SK-N-MC (cell line): Measurements from ENCODE around the gene TBC1D1.
"Not testable (repeated sequence)": the region's sequence is repeated elsewhere in the genome, so short reads cannot be mapped to it uniquely, and the experiment has no call there.

Experiments used
- DNase-seq: peaks from one replicate; pipeline ENCODE4 v3.0.0-alpha.2; 2011; ENCODE audit warnings: low read depth, low spot score
- H3K27ac ChIP-seq: fragments of 200-600 bp; sonication (generic); 2 replicates; pipeline ENCODE4 v1.5.1; 2016; ENCODE audit warnings: mixed run types
- H3K36me3 ChIP-seq: fragments of 200-600 bp; sonication (generic); 2 replicates; pipeline ENCODE4 v1.6.1; 2017; ENCODE audit warnings: antibody characterized with exemption, low read length, mixed read lengths; ENCODE audit not compliant: insufficient read depth
- H3K4me3 ChIP-seq: fragments of 200-600 bp; sonication (generic); 2 replicates; pipeline ENCODE4 v1.5.1; 2016
- H3K9ac ChIP-seq: fragments of 200-600 bp; sonication (generic); 2 replicates; pipeline ENCODE4 v1.8.0; 2017; ENCODE audit warnings: mixed run types, mixed read lengths; ENCODE audit not compliant: insufficient read length
- H3K9me3 ChIP-seq: fragments of 200-600 bp; sonication (generic); 2 replicates; pipeline ENCODE4 v1.6.1; 2017; ENCODE audit warnings: low read depth, mild to moderate bottlenecking, antibody characterized with exemption, low read length, moderate library complexity, mixed read lengths
- EZH2 ChIP-seq: fragments of 200-600 bp; sonication (generic); IDR thresholded peaks from one replicate; pipeline ENCODE4 v1.6.1; 2017; ENCODE audit warnings: antibody characterized with exemption
- FOXP2 ChIP-seq: optimal IDR thresholded peaks from 2 replicates; pipeline ENCODE3; 2011; ENCODE audit warnings: mild to moderate bottlenecking, moderate library complexity; ENCODE audit not compliant: insufficient read depth; ENCODE audit errors: extremely low read length, control extremely low read depth
- POLR2AphosphoS5 ChIP-seq: IDR thresholded peaks from 2 replicates; pipeline ENCODE4 v1.6.1; 2012; ENCODE audit warnings: mild to moderate bottlenecking, low read depth, low read length, borderline replicate concordance

Gene TBC1D1

DNA sequence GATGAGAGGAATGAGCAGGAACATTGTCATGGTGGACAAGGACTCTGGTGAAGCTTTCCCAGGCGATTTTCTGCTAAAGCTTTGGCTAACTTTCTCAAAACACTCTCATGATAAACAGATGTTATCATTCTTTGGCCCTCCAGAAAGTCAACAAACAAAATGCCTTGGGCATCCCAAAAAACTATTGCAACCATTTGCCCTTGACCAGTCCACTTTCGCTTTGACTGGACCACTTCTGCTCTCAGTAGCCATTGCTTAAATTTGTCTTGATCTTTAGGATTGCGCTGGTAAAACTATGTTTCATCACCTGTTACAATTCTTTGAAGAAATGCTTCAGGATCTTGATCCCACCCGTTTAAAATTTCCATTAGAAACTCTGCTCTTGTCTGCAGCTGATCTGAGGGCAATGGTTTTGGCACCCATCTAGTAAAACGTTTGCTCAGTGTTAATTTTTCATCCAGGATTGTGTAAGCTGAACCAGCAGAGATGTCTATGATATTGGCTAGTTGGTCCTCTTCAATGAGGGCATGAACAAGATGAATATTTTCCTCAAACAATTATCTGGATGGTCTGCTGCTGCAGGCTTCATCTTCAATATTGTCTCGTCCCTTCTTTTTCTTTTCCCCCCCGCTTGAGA, 14.8 kb downstream of the TBC1D1 start:
- Histone ChIP-seq H3K4me3 (no peak overlapping the region), H3K9ac (no peak overlapping the region), H3K36me3 (no peaks in the 10 kb centered on the region), H3K27ac (no peak overlapping the region), H3K9me3 (no peaks in the 10 kb centered on the region)
- DNase-seq: no peak
- TF ChIP-seq FOXP2 (no peak), POLR2AphosphoS5 (no peak), EZH2 (no peak)

DNA sequence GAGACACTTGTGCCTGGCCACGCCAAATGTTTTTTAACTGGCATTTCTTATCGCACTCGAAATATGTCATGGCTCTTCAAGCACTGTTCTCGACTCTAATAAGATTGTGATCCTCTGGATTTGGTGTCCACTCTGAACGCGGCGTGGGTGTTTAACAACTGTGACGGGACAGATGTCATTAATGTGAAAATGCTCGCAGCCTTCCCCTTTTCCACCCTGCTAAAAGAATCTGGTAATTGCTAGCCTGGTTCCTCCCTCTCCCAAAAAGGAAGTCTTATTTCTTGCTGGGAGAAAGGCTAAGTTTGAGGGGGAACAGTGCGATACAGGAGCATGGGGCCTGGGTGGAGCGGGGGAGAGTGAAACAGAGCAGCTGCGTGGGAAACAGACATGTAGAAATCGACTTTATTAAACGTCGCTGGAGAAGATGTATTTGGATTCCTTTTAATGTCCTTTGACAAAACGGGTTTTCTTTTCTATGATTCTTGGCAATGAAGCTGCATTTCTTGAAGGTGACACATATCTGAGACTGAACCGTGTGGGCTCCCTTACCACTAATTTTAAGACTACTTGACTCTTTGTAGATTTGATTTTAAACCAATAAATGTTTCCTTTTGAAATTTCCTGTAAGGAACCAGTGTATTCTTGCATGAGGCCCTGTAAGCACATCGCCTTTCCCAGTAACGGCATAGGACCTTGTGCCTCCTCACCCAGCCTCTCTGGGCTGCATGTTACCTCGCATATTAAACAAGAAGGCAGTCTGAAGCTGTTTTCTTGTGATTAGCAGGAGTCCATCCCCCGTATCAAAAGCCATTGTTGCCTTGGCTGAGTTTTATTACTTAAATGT, 17.8 kb downstream of the TBC1D1 start:
- H3K27ac ChIP-seq: no peak overlapping the region
- H3K9me3 ChIP-seq: no peaks in the 10 kb centered on the region
- no peak overlapping the region for H3K9ac ChIP-seq
- H3K4me3 ChIP-seq: no peak overlapping the region
- no peaks in the 10 kb centered on the region for H3K36me3 ChIP-seq
- DNase-seq: no peak
- TF ChIP-seq POLR2AphosphoS5 (no peak), EZH2 (no peak), FOXP2 (no peak)

DNA sequence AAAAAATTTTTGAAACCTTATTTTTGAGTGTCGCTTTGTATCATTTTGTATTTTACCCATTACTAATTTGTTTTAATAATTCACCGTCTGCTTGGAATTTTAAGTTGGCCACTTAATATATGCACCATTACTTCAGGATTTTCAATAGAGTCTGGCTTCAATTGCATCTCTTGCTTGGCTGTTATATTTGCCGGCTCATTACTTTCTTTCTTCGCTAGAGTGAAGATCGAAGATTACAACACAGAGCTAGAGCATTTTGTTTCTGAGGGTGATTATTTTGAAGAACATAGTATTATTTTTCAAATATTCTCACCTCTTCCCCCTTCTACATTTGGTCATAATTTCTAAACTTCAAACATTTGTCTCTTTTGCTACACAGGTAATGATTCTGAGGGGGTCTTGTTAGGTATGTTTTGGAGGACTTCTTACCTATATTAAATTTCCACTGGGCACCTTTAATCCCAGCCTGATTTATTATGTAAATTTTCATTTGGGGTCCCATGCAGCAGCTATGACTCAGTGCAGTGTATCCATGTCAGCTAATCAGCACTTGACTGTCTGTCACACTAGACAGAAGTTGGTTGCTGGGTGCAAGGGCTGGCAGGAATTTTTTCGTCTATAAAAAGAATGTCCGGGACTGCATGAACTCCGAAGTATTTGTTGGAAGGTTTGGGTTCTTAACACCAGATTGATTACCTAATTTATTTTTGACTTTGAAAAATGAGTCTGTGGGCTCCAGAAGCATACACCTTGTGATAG, 18.6 kb downstream of the TBC1D1 start:
- no peak for DNase-seq
- no peaks in the 10 kb centered on the region for H3K36me3 ChIP-seq

DNA sequence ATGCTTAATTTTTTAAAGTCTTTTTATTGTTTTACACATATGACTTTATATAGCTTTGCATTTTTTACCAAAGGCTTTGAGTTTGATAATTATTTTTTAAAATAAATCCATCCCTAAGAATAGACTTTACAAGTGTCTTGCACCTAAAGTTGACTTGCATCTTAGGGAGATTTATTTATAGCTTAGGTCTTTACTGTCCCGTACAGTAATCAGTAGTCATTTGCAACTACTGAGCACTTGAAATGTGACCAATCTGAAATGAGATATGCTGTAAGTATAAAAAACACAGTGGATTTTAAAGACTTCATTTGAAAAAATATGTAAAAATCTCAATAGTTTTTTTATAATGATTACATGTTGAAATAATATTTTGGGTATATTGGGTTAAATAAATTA, 19.2 kb downstream of the TBC1D1 start:
- no peak overlapping the region for H3K9ac ChIP-seq
- no peak for TF ChIP-seq EZH2
- TF ChIP-seq POLR2AphosphoS5: no peak
- TF ChIP-seq FOXP2: no peak
- DNase-seq: no peak
- H3K4me3 ChIP-seq: no peak overlapping the region
- no peaks in the 10 kb centered on the region for H3K9me3 ChIP-seq
- no peak overlapping the region for H3K27ac ChIP-seq
- H3K36me3 ChIP-seq: no peaks in the 10 kb centered on the region

More for the DNA sequence above, 18.6 kb downstream of the TBC1D1 start:
- H3K9me3 ChIP-seq: no peaks in the 10 kb centered on the region
- H3K4me3 ChIP-seq: no peak overlapping the region
- TF ChIP-seq FOXP2: no peak
- H3K27ac ChIP-seq: no peak overlapping the region
- H3K9ac ChIP-seq: no peak overlapping the region

DNA sequence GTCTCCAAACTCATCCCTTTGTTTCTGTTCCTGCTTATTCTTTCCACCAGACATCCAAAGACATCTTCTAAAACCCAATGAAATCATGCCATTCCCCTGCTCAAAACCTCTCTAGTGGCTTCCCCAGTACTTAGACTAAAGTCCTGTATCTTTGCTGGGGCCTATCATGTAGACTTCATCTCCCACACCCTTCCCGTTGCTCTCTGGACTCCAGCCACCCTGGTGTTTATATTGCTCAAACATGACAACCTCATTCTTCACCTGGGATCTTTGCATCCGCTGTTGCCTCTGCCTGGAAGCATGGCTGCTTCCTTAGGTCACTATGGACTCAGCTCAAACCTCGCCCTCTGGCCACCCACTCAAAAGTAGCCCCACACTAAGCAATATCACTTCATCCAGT, 23.7 kb downstream of the TBC1D1 start:
- Histone ChIP-seq H3K9ac (no peak overlapping the region), H3K4me3 (no peak overlapping the region), H3K27ac (no peak overlapping the region), H3K9me3 (no peaks in the 10 kb centered on the region), H3K36me3 (no peaks in the 10 kb centered on the region)
- TF ChIP-seq FOXP2 (no peak), POLR2AphosphoS5 (no peak), EZH2 (no peak)
- no peak for DNase-seq

DNA sequence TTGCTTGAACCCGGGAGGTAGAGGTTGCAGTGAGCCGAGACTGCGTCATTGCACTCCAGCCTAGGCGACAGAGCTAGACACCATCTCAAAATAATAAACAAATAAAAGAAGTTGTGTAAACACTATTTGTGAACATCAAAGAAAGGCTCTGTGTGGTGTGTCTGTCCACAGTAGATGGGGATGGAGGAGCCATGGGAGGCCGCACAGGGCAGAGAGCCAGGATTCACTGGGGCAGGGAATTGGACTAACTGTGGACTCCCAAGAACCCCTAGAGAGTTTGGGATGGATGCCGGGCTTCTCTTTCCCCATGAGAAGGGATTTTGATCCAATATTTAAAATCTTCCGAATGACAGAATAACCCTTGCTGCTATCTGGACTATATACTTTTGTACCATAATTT, 26.5 kb downstream of the TBC1D1 start:
- Histone ChIP-seq H3K4me3 (no peak overlapping the region), H3K9ac (no peak overlapping the region), H3K9me3 (no peaks in the 10 kb centered on the region), H3K36me3 (no peaks in the 10 kb centered on the region), H3K27ac (no peak overlapping the region)
- DNase-seq: no peak
- no peak for TF ChIP-seq FOXP2
- TF ChIP-seq POLR2AphosphoS5: no peak
- TF ChIP-seq EZH2: no peak

DNA sequence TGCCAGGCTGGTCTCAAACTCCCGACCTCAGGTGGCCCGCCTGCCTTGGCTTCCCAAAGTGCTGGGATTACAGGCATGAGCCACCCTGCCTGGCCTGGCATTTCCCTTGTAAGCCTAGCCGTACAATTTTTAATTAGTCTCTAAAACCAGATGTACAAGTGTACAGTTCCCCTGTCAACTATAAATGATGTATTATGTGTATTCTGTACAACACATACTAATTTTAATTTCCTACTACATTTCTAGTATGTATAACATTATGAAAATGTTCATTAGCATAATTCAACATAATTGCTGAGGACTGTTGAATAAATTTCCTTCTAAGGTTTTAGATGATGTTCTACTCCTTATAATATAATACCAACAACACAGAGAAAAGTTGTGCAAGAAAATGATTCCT, 27.8 kb downstream of the TBC1D1 start:
- no peaks in the 10 kb centered on the region for H3K9me3 ChIP-seq
- no peak overlapping the region for H3K4me3 ChIP-seq
- H3K9ac ChIP-seq: no peak overlapping the region
- H3K27ac ChIP-seq: no peak overlapping the region
- H3K36me3 ChIP-seq: no peaks in the 10 kb centered on the region
- no peak for DNase-seq
- TF ChIP-seq POLR2AphosphoS5 (no peak), FOXP2 (no peak), EZH2 (no peak)

DNA sequence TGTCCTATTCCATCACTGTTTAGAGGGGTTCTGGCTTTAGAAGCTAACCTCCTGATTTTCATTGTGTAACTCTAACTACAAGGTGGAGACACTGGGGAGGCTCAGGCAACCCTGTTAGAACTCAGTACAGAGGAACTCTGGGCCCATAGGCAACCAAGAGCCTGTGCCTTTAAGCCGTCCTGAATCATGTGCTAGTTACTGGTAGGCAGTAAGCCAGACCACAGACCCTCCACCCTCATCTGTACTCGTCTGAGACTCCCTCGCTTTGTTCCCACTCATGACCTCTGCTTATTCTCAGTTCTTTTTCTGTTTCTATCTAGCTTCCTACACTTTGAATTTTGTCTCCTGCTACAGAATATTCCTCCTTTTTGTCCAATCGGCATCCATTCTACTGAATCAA, 31.4 kb downstream of the TBC1D1 start:
- no peak overlapping the region for H3K4me3 ChIP-seq
- TF ChIP-seq EZH2 (no peak), POLR2AphosphoS5 (no peak), FOXP2 (no peak)
- DNase-seq: no peak
- H3K36me3 ChIP-seq: no peaks in the 10 kb centered on the region
- no peaks in the 10 kb centered on the region for H3K9me3 ChIP-seq
- no peak overlapping the region for H3K27ac ChIP-seq
- H3K9ac ChIP-seq: no peak overlapping the region

DNA sequence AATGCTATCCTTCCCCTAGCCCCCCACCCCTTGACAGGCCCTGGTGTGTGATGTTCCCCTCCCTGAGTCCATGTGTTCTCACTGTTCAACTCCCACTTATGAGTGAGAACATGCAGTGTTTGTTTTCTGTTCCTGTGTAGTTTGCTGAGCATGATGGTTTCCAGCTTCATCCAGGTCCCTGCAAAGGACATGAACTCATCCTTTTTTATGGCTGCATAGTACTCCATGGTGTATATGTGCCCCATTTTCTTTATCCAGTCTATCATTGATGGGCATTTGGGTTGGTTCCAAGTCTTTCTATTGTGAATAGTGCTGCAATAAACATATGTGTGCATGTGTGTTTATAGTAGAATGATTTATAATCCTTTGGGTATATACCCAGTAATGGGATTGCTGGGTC, 32.2 kb downstream of the TBC1D1 start:
- H3K9me3 ChIP-seq, DNase-seq, H3K27ac ChIP-seq, H3K9ac ChIP-seq, H3K4me3 ChIP-seq, H3K36me3 ChIP-seq: not testable (repeated sequence)
